Stimulated activated CD4-positive, alpha-beta T cell treated with anti-CD3 and anti-CD28 coated beads, TNF-alpha, amount 100 ng/mL, for 4 hours (primary cell): ENCODE results near the gene RPS18.

Source experiments
- DNase-seq, 3 experiments: peaks; one replicate each; pipeline ENCODE4 v3.0.0-alpha.2; 2020; ENCODE audit warnings: low read depth in 3 of 3

Gene RPS18

DNA sequence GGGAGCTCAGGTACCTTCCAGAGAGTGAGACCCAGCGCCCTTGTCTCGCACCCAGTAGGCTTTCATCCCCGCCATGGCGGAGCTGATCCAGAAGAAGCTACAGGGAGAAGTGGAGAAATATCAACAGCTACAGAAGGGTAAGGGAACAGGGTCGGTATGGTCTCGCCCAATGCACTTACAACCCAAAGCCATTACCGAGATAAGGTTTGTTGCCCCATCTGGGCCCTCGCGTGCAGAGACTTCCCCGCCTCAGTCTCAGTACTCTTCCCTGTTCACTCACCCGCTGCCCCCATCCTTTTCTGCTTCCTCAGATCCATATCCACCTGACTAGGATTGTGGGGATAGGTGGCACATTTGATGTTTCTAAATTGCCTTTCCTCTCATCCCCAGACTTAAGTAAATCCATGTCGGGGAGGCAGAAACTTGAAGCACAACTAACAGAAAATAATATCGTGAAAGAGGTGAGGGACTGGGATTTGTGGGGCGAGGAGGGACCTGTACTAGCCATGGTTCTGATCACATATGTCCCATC is 18.0 kb downstream of the RPS18 start:
- no peak for DNase-seq

DNA sequence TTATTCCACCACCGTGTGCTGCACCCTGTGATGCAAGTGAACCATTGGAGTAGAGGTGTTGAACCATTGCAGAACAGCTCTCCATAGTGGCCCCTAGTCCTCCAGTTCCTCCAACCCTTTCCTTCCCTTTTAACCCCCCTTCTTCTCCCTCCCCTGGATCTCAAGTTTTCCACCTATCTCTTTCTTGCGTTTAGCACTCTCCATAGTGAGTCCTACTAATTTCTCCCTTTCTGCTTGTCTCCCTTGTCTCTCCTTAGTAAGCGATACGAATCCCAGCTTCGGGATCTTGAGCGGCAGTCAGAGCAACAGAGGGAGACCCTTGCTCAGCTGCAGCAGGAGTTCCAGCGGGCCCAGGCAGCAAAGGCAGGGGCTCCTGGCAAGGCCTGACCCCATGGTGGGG is 18.6 kb downstream of the RPS18 start:
- no peak for DNase-seq

DNA sequence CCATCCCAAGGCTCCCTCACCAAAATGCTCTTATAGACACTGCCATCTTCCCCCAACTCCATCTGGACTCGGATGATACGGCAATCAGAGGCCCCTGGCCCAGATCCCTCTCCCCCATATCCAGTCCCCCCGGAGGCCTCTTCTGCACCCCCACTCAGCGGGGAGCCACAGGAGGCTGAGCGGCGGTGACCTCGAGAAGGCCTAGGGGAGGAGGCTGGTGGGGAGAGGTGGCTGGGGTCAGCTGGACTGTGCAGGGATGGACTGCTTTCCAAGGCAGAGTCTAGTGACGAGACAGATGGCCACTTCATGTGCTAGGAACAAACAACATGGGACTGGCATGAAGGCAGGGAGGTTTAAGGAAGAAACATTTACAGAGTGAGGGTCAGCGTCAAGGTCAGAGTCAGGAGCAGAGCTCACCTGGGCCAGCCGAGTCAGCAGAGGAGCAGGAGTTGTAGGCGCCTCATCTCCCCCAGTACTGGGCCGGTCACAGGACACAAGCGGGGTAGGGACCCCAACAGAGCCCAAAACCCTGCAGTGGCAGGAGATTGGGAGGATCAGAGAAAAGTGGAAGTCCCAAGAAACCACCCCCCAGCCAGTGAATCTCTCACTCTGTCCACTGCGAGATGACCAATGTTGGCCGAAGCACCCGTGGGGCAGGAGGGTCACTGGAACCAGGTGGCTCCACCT is 21.3 kb downstream of the RPS18 start:
- DNase-seq, result no peak

DNA sequence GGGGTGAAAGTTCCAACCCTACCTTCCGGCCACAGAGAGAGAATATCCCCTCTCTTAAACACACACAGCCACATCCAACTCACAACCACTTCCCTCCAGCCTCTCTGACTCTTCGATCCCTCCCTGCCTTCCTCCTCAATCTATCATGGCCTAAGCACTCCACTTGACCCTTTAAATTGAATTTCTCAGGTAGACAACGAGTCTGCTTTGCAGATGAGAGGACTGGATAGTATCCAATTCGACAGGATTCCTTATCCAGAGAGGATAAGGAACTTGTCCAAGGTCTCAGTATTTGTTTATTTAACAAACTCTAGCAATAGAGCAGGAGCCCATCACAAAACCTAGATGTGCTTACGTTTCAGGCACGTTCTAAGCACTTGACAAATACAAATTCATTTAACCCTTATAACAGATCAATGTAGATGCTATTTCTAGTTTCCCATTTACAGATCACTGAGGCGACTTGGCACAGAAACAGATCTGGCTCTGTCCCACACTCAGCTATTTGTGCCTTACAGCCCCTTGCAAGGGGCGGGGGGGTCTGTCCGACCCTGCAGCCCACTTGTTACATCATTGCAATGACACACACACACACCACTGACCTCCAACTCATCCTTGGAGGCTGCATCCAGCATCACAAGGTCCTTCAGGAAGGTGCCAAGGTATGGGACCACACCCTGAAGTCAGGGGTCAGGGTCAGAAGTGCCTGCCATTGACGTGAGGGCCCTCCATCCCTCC is 22.4 kb downstream of the RPS18 start:
- DNase-seq, result no peak

DNA sequence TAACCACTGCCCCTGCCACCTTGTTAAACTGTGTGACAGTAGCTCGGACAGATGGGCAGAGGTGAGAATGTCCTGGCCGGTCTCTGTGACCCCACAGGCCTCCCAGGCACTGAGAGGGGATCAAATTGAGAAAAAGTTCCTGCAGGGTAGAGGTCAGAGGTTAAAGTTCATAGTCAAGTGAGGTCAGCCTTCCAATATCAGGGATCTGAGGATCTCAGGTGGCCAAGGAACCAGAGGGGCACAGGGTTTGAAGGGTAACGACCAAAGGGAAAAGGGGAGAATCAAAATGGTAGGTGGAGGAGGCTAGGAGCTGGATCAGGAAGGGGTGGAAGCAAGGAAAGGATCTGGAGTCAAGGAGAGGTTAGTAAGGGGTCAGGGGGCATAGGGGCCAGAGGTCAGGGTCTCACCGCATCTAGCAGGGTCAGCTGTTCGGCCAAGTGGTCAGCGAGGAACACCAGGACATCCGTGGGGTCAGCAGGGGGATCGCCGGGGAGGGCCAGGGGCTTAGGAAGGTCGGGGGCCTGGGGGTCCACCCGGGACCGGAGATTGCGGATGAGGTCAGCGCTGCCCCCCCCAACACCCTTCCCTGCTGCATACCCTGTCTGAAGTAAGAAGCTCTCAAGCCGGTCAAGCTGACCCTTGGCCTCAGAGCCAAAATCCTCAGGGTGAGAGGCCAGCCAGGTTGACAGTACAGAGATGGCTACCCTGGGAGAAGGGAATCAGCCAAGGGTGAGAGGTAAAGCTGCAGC is 23.9 kb downstream of the RPS18 start:
- DNase-seq, result no peak

DNA sequence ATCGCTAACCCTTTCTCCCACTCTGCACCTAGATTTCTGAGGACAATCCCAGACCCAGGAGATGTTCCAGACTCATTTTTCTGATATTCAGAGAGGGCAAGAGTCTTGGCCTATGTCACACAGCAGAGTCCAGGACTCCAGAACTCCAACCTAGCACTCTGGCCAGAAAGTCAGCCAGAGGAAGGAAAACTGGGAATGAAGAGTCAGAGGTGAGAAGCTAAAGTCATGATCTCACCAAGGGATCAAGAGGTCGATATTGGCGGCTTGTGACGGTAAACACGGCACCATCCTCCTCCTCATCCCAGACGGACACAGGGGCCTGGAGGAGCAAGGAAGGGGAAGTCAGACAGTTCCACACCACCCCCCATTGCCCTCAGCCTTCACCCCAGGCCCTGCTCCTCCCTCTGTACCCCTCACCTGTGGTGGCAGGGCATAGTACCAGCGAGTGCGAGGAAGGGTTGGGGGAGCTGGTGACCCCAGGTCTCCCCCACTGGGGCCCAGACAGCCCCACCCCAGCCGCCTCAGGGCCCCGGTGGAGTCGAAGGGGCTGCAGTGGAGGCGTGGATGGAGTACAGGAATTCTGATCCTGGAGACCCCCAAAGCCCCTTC is 25.0 kb downstream of the RPS18 start:
- DNase-seq, result no peak

DNA sequence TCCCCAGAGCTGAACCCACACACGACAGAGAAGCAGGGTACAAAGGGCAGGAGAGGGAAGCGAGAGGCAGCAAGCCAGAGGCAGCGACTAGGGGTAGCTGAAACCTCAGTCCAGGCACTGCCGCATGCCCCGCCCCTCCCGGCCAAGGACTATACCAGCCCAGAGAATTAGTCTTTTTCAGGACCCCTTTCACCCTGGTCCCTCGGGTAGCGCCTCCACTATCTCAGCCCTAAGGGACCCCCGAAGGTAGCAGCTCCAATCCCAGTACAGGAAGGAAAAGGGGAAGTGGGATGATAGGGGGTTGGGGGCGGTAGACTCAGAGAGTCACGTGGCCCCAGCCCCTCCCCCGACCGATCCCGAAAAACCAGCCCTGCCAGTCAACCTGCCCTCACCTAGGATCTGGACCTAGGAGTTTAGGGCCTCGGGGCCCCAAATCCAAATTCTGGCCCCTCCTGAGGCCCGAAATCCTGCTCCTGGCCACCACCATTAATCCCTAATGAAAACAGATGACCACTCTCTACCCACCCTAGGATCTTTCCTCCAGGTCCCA is 25.6 kb downstream of the RPS18 start:
- no peak for DNase-seq

DNA sequence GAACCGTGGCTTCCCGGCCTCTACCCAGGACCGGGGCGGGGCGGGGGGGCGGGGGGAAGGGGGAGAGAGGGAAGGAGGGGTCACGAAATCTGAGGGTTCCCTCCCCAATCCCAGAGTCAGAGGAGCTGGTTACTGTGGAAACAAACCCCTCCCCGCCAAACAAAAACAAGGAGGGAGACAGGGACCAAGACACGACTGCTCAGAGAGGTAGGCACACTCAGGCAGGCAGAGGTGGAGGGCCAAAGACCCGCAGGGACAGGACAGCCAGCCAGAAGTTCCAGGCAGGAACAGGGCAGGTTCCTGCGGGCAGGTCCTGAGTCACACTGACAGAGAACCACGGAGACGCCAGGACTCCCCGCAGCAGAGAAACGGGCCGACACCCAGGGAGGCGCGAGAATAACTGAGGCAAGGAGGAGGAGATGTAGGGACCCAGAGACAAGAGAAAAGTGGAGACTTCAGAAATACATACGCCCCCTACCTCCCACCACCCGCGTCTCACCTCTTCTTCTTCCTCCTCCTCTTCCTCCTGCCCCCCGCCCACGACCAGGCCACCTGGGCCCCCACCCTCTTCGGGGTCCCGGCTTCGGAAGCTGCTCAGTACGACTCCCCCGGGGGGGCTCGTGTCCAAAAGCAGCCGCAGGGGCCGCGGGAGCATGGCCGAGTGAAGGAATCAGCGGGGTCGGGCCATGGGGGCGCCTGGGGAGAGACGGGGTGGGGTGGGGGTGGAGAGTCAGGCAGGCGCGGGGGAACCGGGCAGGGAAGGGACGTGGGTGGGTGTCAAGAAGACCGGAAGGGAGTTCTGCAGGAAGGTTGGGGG is 26.3 kb downstream of the RPS18 start:
- DNase-seq, result peak in 1 of 3 experiments; percentile 23

DNA sequence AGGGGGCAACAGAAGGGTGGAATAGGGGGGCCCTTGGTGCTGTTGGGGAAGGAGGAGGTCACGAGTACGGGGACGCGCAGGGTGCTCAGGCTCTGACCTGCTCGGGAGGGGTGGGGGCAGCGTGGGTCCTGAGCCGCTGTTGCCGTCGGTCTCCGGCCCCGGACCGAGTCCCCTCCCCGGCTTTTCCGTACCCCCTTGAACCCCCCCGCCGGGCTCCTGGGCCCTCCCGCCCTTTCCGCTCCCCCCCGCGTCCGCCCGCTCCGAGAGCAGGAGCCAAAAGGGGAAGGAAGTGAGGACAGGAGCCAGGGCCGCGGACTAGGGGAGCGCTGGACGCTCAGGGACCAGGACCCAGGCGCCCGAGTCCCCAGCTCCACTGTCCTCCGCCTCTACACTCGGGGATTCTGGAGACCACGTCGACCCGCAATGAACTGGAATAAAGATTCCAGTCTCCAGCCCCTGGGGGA is 26.9 kb downstream of the RPS18 start, which contains the start of gene RGL2:
Gene RGL2, minus strand, starts transcription at position 170 of the 464 bp plus-strand sequence. CDS start 332 bp downstream, outside the sequence.
- DNase-seq, result peak; percentile 43 to 51 (median 47)

DNA sequence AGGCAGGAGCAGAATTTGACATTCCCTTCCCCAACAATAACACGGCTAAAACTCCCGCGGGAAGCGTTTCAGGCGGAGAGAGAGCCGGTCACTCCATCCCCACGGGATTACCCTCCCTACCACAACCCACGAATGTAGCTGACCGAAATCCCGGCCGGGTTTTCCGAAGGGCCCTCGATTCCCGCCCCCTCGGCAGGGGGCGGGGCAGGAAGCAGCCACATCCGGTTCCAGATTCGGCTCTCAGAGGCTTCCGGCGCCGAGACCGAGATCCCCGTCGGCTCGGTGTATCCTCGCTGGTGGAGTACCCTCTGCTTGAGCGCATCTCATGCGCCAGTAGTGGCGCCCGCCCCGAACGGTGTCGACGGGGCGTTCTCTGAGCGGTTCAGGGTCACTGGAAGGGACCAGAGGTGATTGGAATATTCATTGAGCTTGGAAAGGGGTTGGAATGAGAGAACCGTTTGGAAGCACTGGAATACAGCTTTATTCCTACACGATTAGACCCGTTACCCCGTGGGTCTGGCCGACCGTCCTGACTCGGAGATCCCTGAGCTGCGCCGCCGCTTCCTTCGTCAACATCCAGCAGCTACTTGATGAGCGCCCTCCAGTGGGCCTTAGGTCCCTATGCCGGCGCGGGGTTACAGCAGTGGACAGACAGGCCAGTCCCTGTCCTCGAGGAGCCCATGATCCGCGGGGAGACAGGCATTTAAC is 27.5 kb downstream of the RPS18 start:
- DNase-seq, result peak; percentile 85 to 88 (median 88)

DNA sequence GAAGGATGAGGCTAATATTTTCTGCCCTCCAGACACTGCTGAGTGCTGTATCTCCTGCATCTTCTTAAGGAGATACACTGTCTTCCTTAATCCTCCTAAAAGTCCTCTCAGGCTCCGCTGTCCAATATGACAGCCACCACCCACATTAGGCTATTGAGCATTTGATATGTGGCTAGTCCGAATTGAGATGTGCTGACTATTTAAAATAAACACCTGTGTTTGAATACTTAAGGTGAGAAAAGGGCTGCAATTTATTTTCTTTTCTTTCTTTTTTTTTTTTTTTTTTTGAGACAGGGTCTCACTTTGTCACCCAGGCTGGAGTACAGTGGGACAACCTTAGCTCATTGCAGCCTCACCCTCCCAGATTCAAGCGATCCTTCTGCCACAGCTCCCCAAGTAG is 30.0 kb downstream of the RPS18 start:
- no peak for DNase-seq

DNA sequence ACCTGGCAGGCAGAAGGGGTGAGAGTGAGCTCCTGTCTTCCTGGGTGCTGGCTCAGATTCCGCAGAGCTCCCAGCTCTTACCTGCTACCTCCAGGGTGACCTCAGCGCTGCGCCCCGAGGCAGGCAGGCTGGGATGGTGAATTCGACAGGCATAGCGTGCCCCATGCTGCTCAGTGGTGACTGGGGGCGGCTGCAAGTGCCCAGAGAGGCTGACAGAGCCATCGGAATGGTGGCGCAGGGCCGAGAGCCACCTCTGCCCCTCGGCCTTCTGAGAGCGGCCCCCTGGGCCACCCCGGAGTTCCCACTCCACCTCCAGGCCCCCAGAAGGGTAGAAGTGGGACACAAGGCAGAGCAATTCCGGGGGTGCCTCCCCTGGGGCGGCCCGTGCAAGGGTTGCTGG is 32.3 kb downstream of the RPS18 start:
- no peak for DNase-seq

DNA sequence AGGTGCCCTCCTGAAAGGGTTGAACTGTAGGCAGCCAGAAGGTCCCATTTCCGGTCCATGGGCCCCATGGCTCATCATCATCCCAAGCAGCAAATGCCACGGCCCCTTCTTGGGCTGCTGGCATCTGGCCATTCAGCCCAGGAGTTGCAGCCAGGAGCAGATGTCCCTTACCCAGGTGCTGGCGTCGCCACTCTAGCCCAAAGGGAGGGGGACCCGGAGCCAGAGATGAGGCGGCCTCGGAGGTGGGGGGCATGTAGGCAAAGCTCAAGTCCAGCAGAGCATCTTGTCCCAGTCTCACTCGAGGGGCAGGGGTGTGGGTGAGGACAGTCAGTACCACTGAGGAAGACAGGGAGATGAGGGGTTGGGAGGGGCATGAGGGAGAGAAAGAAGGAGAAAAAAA is 33.2 kb downstream of the RPS18 start:
- no peak for DNase-seq

DNA sequence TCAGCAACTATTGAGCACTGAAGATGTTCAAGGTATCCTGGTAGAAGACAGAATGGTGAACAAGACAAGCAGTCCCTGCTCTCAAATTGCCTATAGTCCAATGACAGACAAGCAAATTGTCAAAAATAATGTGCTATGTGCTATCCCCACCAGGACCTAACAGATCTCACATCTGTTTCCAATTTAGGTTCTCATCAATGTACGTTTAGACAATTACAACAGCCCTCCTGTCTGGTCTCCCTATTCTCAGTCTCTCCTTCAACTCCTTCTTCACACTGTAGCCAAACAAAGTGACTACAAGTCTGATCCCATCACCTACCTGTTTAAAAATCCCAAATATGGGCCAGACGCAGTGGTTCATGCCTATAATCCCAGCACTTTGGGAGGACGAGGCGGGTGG is 34.5 kb downstream of the RPS18 start:
- no peak for DNase-seq

DNA sequence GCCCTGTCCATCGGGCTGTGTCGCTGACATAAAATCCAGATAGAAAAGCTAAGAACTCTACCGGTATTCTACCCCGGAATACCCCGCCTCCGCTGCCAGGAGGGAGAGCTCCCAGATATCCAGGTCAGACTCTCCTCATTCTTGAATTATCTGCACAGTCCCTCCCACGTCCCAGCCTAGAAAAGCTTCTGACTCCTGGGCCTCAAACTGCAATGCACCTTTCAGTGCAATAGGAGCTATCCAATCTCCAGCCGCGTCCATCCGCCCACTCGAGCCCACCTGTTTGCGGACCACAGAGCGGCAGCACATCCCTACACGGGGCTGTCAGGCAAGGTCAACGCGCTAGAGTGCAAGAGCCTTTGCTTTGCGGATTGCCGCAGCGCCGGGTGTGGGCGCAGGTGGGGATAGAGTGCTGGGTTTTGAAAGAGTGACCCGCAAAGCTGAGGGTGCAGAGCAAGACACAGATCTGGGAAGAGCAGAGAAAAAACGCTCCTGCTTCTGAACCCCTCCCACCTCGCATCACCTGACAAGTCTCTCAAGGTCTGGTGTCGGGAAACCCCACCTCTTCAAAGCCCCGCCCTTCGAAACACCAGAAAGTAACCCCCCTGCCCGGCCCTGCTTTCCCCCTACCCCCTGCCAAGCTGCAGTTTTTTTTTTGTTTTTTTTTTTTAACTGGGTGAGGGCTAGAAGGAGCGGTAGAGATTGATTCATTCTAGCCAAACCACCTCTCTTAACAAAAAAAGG is 40.7 kb downstream of the RPS18 start:
- peak; percentile 56 to 74 (median 66) for DNase-seq

DNA sequence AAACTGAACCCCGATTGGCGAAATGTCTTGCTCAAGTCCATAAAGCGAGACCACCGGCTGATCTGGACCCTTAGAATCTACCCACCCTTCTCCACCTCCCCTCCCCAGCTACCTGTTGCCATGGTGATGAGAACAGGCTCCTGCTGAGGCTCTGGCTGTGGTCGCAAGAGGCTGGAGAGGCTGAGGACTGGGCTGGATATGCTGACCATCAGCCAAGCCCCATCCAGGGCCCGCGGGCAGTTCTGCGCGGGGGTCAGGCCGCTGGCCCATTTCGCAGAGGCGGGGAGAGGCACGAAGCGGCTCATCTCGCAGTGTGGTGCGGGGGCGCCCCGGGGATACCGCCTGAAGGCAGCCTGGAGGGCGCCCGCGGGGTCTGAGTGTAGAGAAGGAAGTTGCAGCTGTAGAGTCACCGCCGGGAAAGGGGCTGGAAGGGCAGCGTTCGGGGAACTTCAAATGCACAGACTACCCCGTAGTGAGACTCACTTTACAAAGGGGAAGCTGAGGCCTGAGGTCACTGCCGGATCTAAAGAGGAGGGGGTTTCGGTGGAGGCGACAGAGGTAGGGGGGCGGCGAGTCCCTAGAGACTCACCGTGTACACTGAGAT is 41.3 kb downstream of the RPS18 start:
- DNase-seq, result peak in 1 of 3 experiments; percentile 31

DNA sequence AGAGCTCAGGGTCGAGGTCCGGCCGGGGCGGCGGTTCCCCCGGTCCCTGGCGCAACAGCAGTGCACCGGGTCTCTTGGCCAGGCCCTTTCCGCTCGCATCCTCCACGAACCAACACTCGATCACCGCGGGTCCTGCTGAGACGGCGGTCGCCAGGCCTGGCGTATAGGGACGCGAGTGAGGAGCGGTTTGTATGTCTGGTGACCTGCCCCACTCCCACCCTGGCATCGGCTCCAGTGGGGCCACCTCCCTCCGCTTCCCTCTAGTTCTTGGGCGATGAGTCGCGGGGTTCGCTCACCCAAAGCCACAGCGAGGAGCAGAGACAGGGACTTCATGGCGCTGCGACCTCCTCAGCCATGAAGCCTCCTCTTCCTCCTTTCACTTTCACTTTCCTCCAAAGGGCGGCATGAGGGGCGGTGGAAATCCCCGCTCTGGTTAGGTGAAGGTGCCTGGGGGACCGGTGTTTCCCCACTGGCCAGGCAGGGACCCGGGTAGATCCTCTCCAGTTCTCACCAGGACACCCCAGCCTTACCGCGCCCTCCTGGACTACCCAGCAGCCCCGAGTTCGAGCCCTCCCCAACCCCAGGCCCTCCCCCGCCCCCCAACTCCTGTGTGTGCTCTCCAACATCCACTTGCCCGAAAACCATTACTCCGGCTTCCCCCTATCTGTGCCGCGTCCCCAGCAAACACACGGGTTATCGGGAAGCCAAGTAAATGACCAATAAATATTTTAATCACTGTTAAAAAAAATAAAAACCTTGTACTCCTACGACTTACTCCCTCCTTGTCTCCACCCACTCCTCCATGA is 42.0 kb downstream of the RPS18 start, which contains the start of gene TAPBP:
Gene TAPBP, minus strand, starts transcription at position 370 of the 806 bp plus-strand sequence. Its CDS starts 37 bp downstream, at position 333.
- DNase-seq, result peak; percentile 69 to 81 (median 76)

DNA sequence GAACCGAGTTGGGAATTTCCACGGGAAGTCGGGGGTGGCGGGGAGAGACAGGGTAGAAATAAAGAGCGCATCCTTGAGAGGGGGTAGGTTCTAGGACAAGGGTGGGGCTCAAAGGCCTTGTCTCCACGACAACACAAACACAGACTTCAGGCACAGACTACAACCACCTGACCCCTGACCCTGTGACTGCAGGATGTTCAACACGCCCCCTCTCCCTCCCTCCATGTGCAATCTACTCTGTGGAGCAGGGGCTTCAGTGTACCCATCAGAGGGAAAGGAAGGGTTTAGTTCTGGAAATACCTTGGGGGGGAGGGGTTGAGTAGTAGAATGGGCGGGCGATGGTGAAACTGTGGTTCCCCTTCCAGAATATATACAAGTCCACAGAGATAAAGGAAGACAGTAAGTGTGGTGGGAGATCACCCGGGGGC is 42.7 kb downstream of the RPS18 start:
- peak in 2 of 3 experiments; percentile 47 to 55 for DNase-seq
